Fibroblast of the aortic adventitia (primary cell): ENCODE measurements around the gene BCO2. TPM values are rescaled to one million over a fixed set of nuclear protein-coding genes. Genes with fewer than 3 reads are reported as not detected.

ENCODE experiments used
- DNase-seq: peaks from one replicate; pipeline ENCODE4 v3.0.0-alpha.2; 2010; ENCODE audit warnings: low read depth
- H3K4me3 ChIP-seq: 2 replicates; pipeline ENCODE4 v1.5.1; 2011; ENCODE audit warnings: low read depth, mild to moderate bottlenecking, control low read depth, low read length, moderate library complexity
- CTCF ChIP-seq: IDR thresholded peaks from 2 replicates; pipeline ENCODE4 v1.5.1; 2011; ENCODE audit warnings: mild to moderate bottlenecking, low read length, control low read depth, inconsistent platforms; ENCODE audit not compliant: insufficient read depth
- total RNA-seq: library from RNA; depleted of rRNA; stranded (reverse); fragments of >200 nt; gene quantifications from 2 replicates; pipeline ENCODE4 v1.2.3, GENCODE V29; 2012; ENCODE audit warnings: low replicate concordance

BCO2 gene
- total RNA-seq, 1 donor, result 1.5 TPM

- TF ChIP-seq CTCF, result no peak
- no peak for DNase-seq
- no peak overlapping the region for H3K4me3 ChIP-seq
Measured at GRCh38 chr11:112215621-112216020, 40.3 kb downstream of the BCO2 start.

- DNase-seq, result peak; percentile 53
- TF ChIP-seq CTCF, result no peak
- no peak overlapping the region for H3K4me3 ChIP-seq
Measured at GRCh38 chr11:112216561-112217105, 41.3 kb downstream of the BCO2 start.

- peak; percentile 77 for TF ChIP-seq CTCF
- no peak overlapping the region for H3K4me3 ChIP-seq
- DNase-seq, result peak; percentile 91
Measured at GRCh38 chr11:112219476-112220232, 44.3 kb downstream of the BCO2 start.

GRCh38 chr11:112221274-112221835, 46.0 kb downstream of the BCO2 start:
- DNase-seq, result peak; percentile 36
- H3K4me3 ChIP-seq, result no peak overlapping the region
- no peak for TF ChIP-seq CTCF

GRCh38 chr11:112222303-112222702, 47.0 kb downstream of the BCO2 start:
- DNase-seq, result no peak
- TF ChIP-seq CTCF, result no peak
- H3K4me3 ChIP-seq, result no peak overlapping the region

- H3K4me3 ChIP-seq, result no peak overlapping the region
- no peak for TF ChIP-seq CTCF
- peak; percentile 28 for DNase-seq
Measured at GRCh38 chr11:112223121-112223520, 47.8 kb downstream of the BCO2 start.
